22Rv1 (cell line): ENCODE data around the gene ATAD3A.

ENCODE experiments used
- H3K27ac ChIP-seq: fragments of 450-650 bp; 2 replicates; pipeline ENCODE4 v1.5.1; 2017
- CTCF ChIP-seq: fragments of 450-650 bp; IDR thresholded peaks from 2 replicates; pipeline ENCODE4 v1.5.1; 2017; ENCODE audit warnings: mild to moderate bottlenecking
- ZFX ChIP-seq: fragments of 450-650 bp; IDR thresholded peaks from 2 replicates; pipeline ENCODE4 v1.6.1; 2017; ENCODE audit warnings: antibody characterized with exemption, borderline replicate concordance

Gene ATAD3A

GRCh38 chr1:1534401-1535154, 22.6 kb downstream of the ATAD3A start:
- H3K27ac ChIP-seq: no peak overlapping the region
- TF ChIP-seq CTCF (no peak), ZFX (no peak)

DNA sequence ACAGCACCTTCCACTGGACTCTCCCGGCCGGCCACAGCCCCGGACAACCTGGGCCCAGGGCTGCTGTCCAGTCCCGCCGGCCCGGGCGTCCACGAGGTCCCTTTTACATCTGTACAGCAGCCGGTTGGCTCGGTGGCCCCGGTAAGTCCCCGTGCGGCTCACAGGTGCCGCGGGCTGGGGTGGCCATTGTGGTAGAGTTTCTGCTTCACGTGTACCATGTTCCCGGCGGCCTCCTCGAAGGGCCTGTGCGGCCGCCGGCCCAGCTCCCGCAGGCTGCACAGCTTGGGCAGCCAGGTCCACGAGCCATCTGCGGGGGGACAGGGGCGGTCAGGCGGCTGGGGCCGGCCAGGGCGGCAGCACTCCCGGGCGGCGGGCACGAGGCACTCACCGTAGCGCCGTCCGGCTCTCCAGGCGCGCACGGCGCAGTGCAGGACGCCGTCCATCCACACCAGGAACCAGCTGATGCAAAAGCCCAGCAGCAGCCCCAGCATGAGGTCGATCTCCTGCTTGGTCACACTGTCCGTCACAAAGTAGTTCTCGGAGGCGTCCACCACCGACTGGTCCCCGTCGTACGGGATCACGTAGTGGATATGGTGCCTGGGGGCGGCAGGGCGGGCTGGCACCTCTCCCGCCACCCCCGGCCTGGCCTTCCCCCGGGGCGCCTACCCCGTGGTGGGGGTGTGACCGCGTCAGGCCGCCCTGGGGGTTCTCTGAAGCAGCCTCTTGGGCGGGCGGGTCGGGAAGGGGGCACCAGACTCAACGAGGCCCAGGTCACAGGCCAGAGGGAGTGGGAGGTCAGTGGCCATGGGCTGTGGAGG, 23.4 kb downstream of the ATAD3A start:
- TF ChIP-seq ZFX (no peak), CTCF (no peak)
- no peak overlapping the region for H3K27ac ChIP-seq

DNA sequence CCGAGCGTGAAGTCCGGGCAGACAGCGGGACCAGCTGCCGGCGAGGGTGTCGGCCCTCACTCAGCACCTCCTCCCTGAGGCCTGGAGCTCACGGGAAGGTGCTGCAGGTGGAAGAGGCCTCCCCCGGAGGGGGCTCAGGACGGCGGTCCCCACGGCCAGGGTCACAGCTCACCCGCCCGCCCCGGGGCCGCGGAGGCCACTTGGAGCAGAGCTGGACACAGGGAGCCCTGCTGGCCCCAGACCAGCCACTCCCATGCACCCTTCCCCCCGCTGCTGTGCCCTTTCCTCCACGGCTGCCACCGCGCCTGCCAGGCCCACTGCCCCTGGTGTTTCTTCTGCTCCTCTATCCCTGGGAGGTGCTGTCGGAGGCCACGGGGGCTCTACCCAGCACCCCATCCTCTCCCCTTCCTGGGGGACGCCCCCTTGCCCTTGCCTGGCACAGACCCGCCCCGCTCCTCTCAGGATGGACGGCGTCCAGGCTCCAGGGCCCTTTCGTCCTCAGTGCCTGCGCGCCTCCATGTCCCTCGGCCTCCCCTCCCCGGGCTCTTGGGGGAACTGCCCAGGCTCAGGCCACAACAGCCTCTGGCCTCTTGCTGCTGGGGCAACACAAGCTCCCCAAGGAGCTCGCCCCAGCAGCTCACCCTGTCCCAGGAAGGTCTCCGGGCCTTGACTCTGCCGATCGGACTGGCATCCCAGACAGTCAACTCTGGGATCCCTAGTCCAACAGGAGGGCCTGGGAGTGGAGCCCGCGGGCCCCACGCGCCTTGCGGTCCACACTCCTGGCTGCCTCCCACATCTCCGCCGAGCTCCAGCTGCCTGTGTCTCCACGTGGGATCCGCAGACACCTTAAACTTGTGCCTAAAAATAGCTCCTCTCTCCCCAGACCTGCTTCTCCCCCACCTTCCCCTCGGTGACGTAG, 24.3 kb downstream of the ATAD3A start:
- no peak overlapping the region for H3K27ac ChIP-seq
- no peak for TF ChIP-seq ZFX
- TF ChIP-seq CTCF: no peak

DNA sequence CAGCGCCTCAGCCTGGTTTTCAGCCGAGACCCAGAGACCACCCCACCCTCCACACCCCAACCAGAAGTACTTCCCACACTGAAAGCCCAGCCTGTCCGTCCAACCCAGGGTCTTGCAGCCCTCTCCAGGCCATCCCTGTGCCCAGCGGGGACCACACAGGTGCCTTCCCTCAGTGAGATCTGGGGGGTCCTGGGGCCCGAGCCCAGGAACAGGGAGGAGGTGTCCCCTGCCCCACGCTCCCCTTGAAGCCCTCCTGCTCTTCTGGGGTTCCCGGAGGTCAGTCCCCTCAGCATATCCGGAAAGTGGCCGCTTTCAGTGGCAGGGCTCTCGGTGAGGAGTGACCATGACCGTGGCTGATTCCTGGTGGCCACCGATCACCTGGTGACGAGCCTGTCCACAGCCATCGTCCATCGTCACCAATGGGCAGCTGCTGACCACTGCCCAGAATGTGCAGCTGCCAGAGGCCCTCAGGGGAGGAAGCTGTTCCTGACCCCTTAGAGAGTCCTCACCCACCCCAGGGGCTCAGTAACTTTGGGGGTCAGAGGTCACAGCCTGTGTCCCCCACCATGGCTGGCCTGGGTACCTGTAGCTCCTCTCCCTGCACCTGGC, 25.1 kb downstream of the ATAD3A start:
- no peak overlapping the region for H3K27ac ChIP-seq
- TF ChIP-seq ZFX: no peak
- TF ChIP-seq CTCF: no peak

DNA sequence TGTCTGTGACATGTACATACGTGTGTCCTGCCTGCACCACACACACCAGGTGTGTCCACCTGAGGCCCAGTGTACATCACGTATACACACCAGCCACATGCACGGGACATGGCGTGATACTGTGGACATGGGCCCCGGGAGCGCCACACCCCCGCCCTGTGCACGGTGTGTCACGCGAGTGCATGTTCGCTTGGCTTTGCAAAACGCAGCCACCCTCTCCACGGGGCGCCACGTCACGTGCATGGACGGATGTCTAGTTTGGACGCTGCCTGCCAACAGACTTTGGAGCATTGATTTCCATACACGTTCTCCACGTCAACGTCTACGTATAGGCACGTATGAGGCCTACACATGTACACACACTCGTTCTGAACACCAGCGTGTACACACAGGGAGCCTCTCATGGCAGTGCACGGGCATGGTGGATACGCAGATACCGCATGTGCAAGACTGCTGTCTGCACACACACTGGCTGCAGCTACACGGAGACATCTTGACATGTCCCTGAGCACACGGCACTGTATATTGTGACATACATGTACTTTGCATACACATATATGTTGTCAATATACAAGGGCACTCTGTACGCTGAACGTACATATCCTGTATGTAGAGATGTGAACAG, 25.8 kb downstream of the ATAD3A start:
- no peak for TF ChIP-seq CTCF
- no peak for TF ChIP-seq ZFX

DNA sequence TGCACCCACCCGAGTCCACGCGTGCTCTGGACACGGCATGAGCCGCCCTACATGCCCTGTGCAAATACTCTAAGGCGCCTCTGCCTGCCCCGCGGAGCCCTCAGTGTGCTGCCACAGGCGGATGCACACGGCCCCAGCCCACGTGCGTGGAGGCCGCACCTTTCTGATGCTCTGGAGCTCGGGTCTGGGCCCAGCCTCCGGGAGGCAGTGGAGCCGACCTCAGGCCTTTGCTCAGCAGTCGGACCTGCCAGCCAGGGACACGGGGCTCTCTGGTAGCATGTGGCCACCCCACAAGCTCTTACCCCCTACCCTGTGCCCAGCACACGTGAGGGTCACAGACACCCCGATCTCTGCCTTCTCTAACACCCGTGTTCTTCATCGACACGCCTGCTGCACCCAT, 26.4 kb downstream of the ATAD3A start:
- TF ChIP-seq CTCF: no peak
- TF ChIP-seq ZFX: no peak
- no peak overlapping the region for H3K27ac ChIP-seq

More for the DNA sequence above, 25.8 kb downstream of the ATAD3A start:
- H3K27ac ChIP-seq: no peak overlapping the region
